Left lung (tissue), 10 donors: ENCODE results near the gene ACY1. TPM values are rescaled to one million over a fixed set of nuclear protein-coding genes. Genes with fewer than 3 reads are reported as not detected.
"Not testable (repeated sequence)": the region's sequence is repeated elsewhere in the genome, so short reads cannot be mapped to it uniquely, and the experiment has no call there.

ENCODE experiments used
- ATAC-seq: fragments of 200-7000 bp; cut with Tn5 transposase; one replicate; pipeline ENCODE4 v1.9.1; 2020; ENCODE audit warnings: moderate library complexity
- DNase-seq, 4 donors: peaks; one replicate each; pipeline ENCODE4 v3.0.0-alpha.2; 2013 to 2020
- H3K27ac ChIP-seq, 2 donors: fragments of 200-600 bp; sonication (generic) in 1 of 2; one replicate each; pipeline versions ENCODE4 v1.5.0 to v1.8.0; 2020 to 2021
- H3K27me3 ChIP-seq, 2 donors: fragments of 200-600 bp; sonication (generic) in 1 of 2; one replicate each; pipeline versions ENCODE4 v1.5.0 to v1.8.0; 2020 to 2021
- H3K36me3 ChIP-seq, 2 donors: fragments of 200-600 bp; sonication (generic) in 1 of 2; one replicate each; pipeline versions ENCODE4 v1.5.0 to v1.8.0; 2020 to 2021
- H3K4me1 ChIP-seq, 2 donors: fragments of 200-600 bp; one replicate each; pipeline ENCODE4 v1.8.0; 2021
- H3K4me3 ChIP-seq, 2 donors: fragments of 200-600 bp; sonication (generic) in 1 of 2; one replicate each; pipeline versions ENCODE4 v1.5.0 to v1.8.0; 2020 to 2021; ENCODE audit warnings: mild to moderate bottlenecking in 1 of 2
- H3K9me3 ChIP-seq, 2 donors: fragments of 200-600 bp; sonication (generic) in 1 of 2; one replicate each; pipeline versions ENCODE4 v1.5.0 to v1.8.0; 2020 to 2021
- intact Hi-C, 2 donors: fragments of 100-400 bp; cut with DNase I; formaldehyde crosslinking; loops; one replicate each; pipeline versions ENCODE4 v1.11.2 to v1.14.2; 2022
- polyA plus RNA-seq, 6 donors: library from polyadenylated mRNA; unstranded; fragments of 120-200 nt; gene quantifications; one replicate each; pipeline ENCODE4 v1.2.1, GENCODE V29; 2013; ENCODE audit not compliant: insufficient read length in 6 of 6
- total RNA-seq, 2 donors: library from RNA; stranded (reverse); fragmentation: NEBNext Ultra II Directional; extraction: Animal tissue kit (Norgen Biotek cat#: 25700); gene quantifications; one replicate each; pipeline ENCODE4 v1.2.1, GENCODE V29; 2021
- TF ChIP-seq, protein P1 (sequence below), 2 donors: fragments of 200-600 bp; sonication (generic) in 1 of 2; IDR thresholded peaks; one replicate each; pipeline versions ENCODE4 v1.5.0 to v1.8.0; 2021; ENCODE audit warnings: antibody characterized with exemption in 2 of 2
- donor health status: DM: no; HTN: yes; CAD: no.
- donor health status: DM: no; HTN: no; CAD: no.

Gene ACY1
- total and polyA plus RNA-seq, 8 donors: 29.6 to 42.8 (median 36.9) TPM

GRCh38 chr3:52030714-52031310 is 47.5 kb downstream of the ACY1 start:
- H3K4me1 ChIP-seq: peaks cover 0 to 4% of the 10 kb centered on the region in 2 donors
- DNase-seq: no peak
- no peaks in the 10 kb centered on the region for H3K27me3 ChIP-seq
- TF ChIP-seq, protein P1, sequence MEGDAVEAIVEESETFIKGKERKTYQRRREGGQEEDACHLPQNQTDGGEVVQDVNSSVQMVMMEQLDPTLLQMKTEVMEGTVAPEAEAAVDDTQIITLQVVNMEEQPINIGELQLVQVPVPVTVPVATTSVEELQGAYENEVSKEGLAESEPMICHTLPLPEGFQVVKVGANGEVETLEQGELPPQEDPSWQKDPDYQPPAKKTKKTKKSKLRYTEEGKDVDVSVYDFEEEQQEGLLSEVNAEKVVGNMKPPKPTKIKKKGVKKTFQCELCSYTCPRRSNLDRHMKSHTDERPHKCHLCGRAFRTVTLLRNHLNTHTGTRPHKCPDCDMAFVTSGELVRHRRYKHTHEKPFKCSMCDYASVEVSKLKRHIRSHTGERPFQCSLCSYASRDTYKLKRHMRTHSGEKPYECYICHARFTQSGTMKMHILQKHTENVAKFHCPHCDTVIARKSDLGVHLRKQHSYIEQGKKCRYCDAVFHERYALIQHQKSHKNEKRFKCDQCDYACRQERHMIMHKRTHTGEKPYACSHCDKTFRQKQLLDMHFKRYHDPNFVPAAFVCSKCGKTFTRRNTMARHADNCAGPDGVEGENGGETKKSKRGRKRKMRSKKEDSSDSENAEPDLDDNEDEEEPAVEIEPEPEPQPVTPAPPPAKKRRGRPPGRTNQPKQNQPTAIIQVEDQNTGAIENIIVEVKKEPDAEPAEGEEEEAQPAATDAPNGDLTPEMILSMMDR (IDR thresholded peaks at IDR 0.05): no peak
- no peak for ATAC-seq
- H3K36me3 ChIP-seq: no peaks in the 10 kb centered on the region
- H3K4me3 ChIP-seq: no peak overlapping the region
- H3K27ac ChIP-seq: no peak overlapping the region
- H3K9me3 ChIP-seq: no peaks in the 10 kb centered on the region
- intact Hi-C loops: no loop called here

DNA sequence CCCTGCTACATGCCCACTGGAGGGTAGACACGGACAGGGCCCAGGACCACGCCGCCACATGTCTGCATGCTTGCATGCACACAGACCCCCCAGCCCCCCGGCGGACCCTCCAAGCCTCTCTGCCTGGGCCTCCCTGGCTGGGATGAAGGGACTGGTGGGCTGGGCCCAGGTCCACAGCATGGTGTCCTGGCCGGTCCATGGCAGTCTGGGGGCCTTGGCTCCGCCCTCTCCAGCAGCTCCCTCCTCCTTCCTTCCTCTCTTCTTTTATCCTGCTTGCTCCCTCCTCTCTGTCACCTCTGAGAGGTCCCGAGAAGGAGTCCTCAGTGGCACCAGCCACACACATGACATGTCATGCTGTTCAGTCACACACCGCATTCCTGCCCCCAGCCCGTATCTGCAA is 48.6 kb downstream of the ACY1 start:
- Histone ChIP-seq H3K4me3 (no peak overlapping the region), H3K27ac (no peak overlapping the region), H3K9me3 (no peaks in the 10 kb centered on the region), H3K27me3 (no peaks in the 10 kb centered on the region), H3K4me1 (no peaks in the 10 kb centered on the region), H3K36me3 (no peaks in the 10 kb centered on the region)
- DNase-seq (no peak), ATAC-seq (no peak)
- TF ChIP-seq, protein P1 (IDR thresholded peaks at IDR 0.05): no peak
- intact Hi-C loops: no loop called here

- intact Hi-C loops: no loop called here
Measured at GRCh38 chr3:52032702-52033408, 49.5 kb downstream of the ACY1 start.

GRCh38 chr3:52033748-52034147 is 50.4 kb downstream of the ACY1 start:
- H3K27me3 ChIP-seq, DNase-seq, H3K9me3 ChIP-seq, H3K36me3 ChIP-seq, H3K4me1 ChIP-seq, H3K4me3 ChIP-seq, H3K27ac ChIP-seq, intact Hi-C loops, ATAC-seq: not testable (repeated sequence)

More at GRCh38 chr3:52032702-52033408, 49.5 kb downstream of the ACY1 start:
- Histone ChIP-seq H3K4me1 (no peaks in the 10 kb centered on the region), H3K27me3 (no peaks in the 10 kb centered on the region), H3K36me3 (no peaks in the 10 kb centered on the region), H3K4me3 (no peak overlapping the region), H3K9me3 (no peaks in the 10 kb centered on the region), H3K27ac (no peak overlapping the region)
- ATAC-seq: no peak
- no peak for DNase-seq
- TF ChIP-seq, protein P1 (IDR thresholded peaks at IDR 0.05): no peak

DNA sequence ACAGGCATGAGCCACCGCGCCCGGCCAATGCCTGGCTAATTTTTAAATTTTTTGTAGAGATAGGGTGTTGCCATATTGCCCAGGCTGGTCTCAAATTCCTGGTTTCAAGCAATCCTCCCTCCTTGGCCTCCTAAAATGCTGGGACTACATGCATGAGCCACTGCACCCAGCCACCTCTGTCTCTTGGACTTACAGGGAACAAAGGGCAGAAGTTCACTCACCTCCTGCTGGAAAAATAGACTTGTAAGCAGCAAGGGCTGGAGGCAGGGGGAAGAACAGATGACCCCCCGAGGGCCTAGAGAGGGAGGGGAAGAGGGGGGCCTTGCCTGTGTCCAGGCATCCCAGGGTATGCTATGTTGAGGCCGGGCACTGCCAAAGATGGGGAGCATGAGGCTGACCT is 50.9 kb downstream of the ACY1 start:
- no peak for DNase-seq
- Histone ChIP-seq H3K9me3 (no peaks in the 10 kb centered on the region), H3K36me3 (no peaks in the 10 kb centered on the region), H3K27me3 (no peaks in the 10 kb centered on the region), H3K27ac (no peak overlapping the region), H3K4me1 (no peaks in the 10 kb centered on the region), H3K4me3 (no peak overlapping the region)
- no peak for ATAC-seq
- intact Hi-C loops: no loop called here
- TF ChIP-seq, protein P1 (IDR thresholded peaks at IDR 0.05): no peak
